Esophagus squamous epithelium (tissue), 4 donors: Measurements from ENCODE around the gene SIGLECL1.

Source experiments
- POLR2A ChIP-seq, 4 donors: fragments of 450-650 bp; IDR thresholded peaks; one replicate each; pipeline ENCODE4 v1.6.1; 2017; ENCODE audit warnings: antibody characterized with exemption in 4 of 4, mild to moderate bottlenecking in 4 of 4, moderate library complexity in 3 of 4
- TF ChIP-seq, protein P1 (sequence below), 6 experiments: fragments of 450-650 bp in 4 of 6; fragments of 200-600 bp in 2 of 6; sonication (generic) in 2 of 6; IDR thresholded peaks; one replicate each; pipeline ENCODE4 v1.5.1; 2016 to 2019; ENCODE audit warnings: antibody characterized with exemption in 6 of 6, mild to moderate bottlenecking in 4 of 6, moderate library complexity in 4 of 6

DNA sequence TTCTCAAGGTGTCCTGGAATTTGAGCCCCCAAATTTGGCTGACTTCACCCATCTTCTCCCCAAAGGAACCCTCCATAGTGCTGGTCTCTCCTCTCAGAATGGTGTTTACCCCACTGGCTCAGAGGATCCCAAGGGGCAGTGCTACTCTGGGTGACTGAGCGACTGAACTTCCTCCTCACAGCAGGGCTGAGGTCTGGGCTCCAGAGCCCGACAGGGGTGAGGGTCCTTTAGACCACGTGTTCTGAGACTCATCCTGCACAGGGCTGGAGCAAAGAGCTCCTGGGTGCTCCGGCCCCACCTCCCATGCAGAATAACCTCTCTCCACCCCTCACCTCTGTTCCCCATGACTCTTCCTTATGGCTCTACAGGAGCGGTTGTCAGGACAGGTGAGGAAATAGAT is 49.2 kb upstream of the SIGLECL1 start:
- TF ChIP-seq, protein P1, sequence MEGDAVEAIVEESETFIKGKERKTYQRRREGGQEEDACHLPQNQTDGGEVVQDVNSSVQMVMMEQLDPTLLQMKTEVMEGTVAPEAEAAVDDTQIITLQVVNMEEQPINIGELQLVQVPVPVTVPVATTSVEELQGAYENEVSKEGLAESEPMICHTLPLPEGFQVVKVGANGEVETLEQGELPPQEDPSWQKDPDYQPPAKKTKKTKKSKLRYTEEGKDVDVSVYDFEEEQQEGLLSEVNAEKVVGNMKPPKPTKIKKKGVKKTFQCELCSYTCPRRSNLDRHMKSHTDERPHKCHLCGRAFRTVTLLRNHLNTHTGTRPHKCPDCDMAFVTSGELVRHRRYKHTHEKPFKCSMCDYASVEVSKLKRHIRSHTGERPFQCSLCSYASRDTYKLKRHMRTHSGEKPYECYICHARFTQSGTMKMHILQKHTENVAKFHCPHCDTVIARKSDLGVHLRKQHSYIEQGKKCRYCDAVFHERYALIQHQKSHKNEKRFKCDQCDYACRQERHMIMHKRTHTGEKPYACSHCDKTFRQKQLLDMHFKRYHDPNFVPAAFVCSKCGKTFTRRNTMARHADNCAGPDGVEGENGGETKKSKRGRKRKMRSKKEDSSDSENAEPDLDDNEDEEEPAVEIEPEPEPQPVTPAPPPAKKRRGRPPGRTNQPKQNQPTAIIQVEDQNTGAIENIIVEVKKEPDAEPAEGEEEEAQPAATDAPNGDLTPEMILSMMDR (IDR thresholded peaks at IDR 0.05), result no peak
- TF ChIP-seq POLR2A (IDR thresholded peaks at IDR 0.05), result no peak
